CD4-positive, alpha-beta T cell treated with Interleukin-17A for 4 hours (primary cell): ENCODE results near the gene S100A3.

Experiments used
- DNase-seq: peaks from one replicate; pipeline ENCODE4 v3.0.0-alpha.2; 2020; ENCODE audit warnings: mixed read lengths

Gene S100A3

GRCh38 chr1:153547560-153548551, 1.2 kb downstream of the S100A3 start:
- DNase-seq, result no peak

- no peak for DNase-seq
These were observed 2.1 kb downstream of the S100A3 start for GRCh38 chr1:153546796-153547559.

- DNase-seq, result no peak
These were observed 2.7 kb downstream of the S100A3 start for GRCh38 chr1:153546371-153546770.

- peak; percentile 95 for DNase-seq
These were observed 3.7 kb downstream of the S100A3 start, which contains the start of gene S100A4 for GRCh38 chr1:153545067-153546055. S100A4 (minus strand) TSS chr1:153545806; CDS start chr1:153544794, 1,012 bp downstream.

- DNase-seq, result no peak
These were observed 4.5 kb downstream of the S100A3 start for GRCh38 chr1:153544453-153545066.

GRCh38 chr1:153543736-153544135, 5.3 kb downstream of the S100A3 start:
- DNase-seq, result no peak

- no peak for DNase-seq
These were observed 5.9 kb downstream of the S100A3 start for GRCh38 chr1:153542956-153543711.

GRCh38 chr1:153541641-153542590, 7.1 kb downstream of the S100A3 start:
- no peak for DNase-seq

GRCh38 chr1:153540394-153541361, 8.4 kb downstream of the S100A3 start, which contains the start of gene S100A5:
S100A5 (minus strand) TSS chr1:153540934; CDS start chr1:153540191, 743 bp downstream.
- peak; percentile 75 for DNase-seq

- no peak for DNase-seq
These were observed 9.5 kb downstream of the S100A3 start for GRCh38 chr1:153539395-153540093.

- no peak for DNase-seq
These were observed 10.7 kb downstream of the S100A3 start for GRCh38 chr1:153538315-153538821.

GRCh38 chr1:153537376-153537730, 11.7 kb downstream of the S100A3 start:
- DNase-seq, result no peak

- no peak for DNase-seq
These were observed 12.2 kb downstream of the S100A3 start for GRCh38 chr1:153536671-153537375.

GRCh38 chr1:153536012-153536670, 12.9 kb downstream of the S100A3 start:
- DNase-seq, result peak; percentile 86

- DNase-seq, result peak; percentile 64
These were observed 13.6 kb downstream of the S100A3 start, which contains the start of gene S100A6 for GRCh38 chr1:153535242-153536011. S100A6 (minus strand) TSS chr1:153535991; CDS start chr1:153535339, 652 bp downstream.

GRCh38 chr1:153534925-153535241, 14.2 kb downstream of the S100A3 start:
- DNase-seq, result no peak
